ENCODE data around the gene P3H4. TPM values are rescaled to one million over a fixed set of nuclear protein-coding genes. Genes with fewer than 3 reads are reported as not detected.
A peak's percentile ranks its signal among the peaks of the same experiment; 100 is the strongest.

Gene P3H4
- total and polyA plus RNA-seq, 7 donors, result 3.0 to 12.3 (median 9.9) TPM

DNA sequence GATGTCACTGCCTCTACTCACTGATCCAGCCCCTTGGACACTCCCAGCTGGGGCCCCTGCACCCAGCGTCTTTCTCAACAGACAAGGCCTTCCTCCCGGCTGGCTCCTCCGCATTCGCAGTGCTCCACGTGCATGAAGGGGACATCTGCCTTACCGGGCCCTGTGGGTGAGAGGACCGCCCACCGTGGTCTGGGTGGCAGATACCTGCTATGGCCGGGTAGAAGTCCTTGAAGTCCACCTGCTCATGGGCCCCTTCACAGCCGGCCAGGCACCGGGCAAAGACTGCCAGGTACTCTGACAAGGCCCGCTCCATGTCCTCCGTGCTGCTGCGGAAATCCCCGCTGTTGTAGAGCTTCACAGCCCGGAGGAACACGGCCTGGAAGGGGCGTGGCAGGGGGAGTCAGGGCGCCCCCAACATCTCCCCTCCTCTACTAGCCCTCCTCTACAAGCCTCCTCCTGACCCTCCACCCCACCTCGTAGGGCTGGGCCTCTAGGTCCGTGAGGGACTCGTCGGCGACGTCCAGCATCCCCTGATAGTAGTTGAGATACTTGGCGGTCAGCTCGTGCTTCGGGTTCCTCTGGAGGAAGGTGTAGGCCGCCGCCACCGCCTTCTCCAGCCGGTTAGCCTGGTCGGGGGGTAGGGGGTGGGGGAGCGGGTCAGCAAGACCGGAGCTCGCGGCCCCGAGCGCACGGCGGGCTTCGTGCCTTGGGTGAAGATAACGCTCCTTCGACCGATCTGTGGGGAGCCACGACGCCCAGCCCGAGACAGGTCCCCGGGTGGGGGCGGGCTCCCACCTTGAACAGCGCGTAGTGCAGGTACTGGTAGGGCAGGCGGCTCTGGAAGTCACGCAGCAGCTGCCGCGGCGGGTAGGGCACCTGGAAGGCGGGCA, 845 bp downstream of the P3H4 start:
- Histone ChIP-seq H3K4me3 (peak overlapping the region; percentile 51 to 88 (median 74)), H3K4me1 (peaks cover 0 to 48% (median 38%) of the 10 kb centered on the region in 4 donors), H3K36me3 (no peaks in the 10 kb centered on the region), H3K9me3 (no peaks in the 10 kb centered on the region), H3K27ac (peak overlapping the region; percentile 80 to 84 (median 80)), H3K27me3 (no peaks in the 10 kb centered on the region)
- WGBS, 2 donors, result 33 to 36% methylated on average over 58 of the region's 58 CpGs
- intact Hi-C loops (cut with DNase I), result loop anchor here (5.0 kb wide), 1 partner anchor 106 kb away; the partner anchor contains the start of gene ACLY
- DNase-seq, result peak; percentile 72
- TF ChIP-seq, protein P1, sequence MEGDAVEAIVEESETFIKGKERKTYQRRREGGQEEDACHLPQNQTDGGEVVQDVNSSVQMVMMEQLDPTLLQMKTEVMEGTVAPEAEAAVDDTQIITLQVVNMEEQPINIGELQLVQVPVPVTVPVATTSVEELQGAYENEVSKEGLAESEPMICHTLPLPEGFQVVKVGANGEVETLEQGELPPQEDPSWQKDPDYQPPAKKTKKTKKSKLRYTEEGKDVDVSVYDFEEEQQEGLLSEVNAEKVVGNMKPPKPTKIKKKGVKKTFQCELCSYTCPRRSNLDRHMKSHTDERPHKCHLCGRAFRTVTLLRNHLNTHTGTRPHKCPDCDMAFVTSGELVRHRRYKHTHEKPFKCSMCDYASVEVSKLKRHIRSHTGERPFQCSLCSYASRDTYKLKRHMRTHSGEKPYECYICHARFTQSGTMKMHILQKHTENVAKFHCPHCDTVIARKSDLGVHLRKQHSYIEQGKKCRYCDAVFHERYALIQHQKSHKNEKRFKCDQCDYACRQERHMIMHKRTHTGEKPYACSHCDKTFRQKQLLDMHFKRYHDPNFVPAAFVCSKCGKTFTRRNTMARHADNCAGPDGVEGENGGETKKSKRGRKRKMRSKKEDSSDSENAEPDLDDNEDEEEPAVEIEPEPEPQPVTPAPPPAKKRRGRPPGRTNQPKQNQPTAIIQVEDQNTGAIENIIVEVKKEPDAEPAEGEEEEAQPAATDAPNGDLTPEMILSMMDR (IDR thresholded peaks at IDR 0.05), result no peak
- no peak for TF ChIP-seq POLR2AphosphoS5 (IDR thresholded peaks at IDR 0.05)
- no peak for TF ChIP-seq EP300 (IDR thresholded peaks at IDR 0.05)
- TF ChIP-seq POLR2A (IDR thresholded peaks at IDR 0.05), result no peak

DNA sequence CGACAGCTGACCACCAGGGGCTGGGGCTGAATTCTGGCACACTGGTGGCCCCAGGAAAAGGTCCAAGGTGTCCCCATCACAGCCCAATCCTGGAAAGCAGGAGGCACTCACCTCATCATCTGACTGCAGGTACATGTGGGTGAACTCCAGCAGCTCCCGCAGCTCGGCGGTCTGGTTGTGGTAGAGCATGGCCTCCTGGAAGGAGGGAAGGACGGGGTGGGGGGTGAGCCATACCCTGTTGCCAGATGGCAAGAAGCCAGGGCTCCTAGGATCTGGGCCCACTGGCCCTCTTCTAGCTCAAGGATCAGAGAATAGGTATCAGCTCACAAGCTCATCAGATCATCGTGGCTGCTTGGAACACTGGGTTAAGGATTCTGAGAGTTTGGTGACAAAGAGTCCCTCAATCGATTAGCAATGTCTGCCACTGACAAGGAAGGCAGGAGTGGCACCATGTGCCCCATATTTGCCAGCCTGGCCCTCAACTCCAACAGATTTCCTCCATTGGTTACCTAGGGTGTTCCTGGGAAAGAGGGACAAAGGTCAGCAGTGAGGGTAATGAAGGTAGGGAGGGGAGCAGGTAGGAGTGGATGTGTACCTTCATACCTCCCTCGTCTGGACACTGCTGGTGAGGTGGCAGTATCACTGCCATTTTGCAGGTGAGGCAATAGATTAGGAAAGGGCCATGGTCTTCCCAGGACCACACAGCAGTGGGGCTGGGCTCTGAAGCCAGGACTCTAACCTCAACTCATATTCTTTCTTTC, 4.9 kb downstream of the P3H4 start:
- no peak for DNase-seq
- H3K9me3 ChIP-seq, result no peaks in the 10 kb centered on the region
- no peak for TF ChIP-seq POLR2A (IDR thresholded peaks at IDR 0.05)
- no peak for TF ChIP-seq EP300 (IDR thresholded peaks at IDR 0.05)
- TF ChIP-seq, protein P1 (IDR thresholded peaks at IDR 0.05), result no peak
- TF ChIP-seq POLR2AphosphoS5 (IDR thresholded peaks at IDR 0.05), result no peak
- H3K27me3 ChIP-seq, result no peaks in the 10 kb centered on the region
- H3K36me3 ChIP-seq, result no peaks in the 10 kb centered on the region
- no peak overlapping the region for H3K27ac ChIP-seq
- peaks cover 0 to 22% (median 21%) of the 10 kb centered on the region in 4 donors for H3K4me1 ChIP-seq
- 72 to 90% methylated on average over 8 of the region's 8 CpGs for whole genome bisulfite sequencing, 2 donors
- H3K4me3 ChIP-seq, result no peak overlapping the region
- intact Hi-C loops (cut with DNase I), result no loop called here

DNA sequence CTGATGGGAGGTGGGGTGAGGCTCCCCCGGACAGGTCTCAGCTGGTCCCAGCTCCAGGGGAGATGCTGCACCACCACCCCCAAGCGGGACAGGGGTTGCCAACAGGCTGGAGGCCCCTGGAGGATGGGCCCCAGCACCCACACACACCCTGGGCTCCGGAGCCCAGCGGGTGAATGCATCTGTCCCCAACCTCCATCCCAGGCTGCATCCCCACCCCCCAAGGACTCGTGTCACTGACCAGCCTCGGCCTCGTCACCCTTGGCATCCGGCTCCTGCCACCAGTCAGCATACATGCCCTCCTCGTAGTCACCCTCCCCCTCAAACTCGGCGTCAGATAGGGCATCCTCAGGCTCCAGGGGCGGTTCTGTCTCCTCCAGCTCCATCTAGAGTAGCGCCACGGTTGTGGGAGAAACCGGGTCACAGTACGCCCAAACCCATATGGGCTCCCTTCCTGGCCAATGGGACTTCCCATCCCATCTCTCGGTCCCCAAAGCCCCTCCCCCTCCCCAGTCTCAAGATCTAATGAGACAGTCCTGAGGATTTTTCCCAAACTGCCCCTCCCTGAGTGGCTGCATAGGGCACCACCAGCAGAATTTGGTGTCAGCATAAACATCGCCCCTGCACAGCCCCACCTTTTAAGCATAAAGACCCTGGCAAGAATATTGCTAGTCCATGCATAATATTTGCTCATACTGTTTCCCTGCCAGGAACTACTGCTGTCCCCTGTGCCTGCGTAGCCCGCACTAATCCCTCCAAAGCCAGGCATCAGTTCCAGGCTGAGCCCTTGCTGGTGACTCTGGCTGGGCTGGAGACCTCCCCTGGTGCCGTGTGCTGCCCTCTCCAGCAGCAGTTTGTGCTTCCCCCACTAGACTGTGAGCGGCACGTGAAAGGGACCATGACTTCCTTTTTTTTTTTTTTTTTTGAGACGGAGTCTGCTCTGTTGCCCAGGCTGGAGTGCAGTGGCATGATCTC, 8.4 kb downstream of the P3H4 start:
- intact Hi-C loops (cut with DNase I), result no loop called here
- DNase-seq, result no peak
- H3K9me3 ChIP-seq, result no peaks in the 10 kb centered on the region
- H3K27me3 ChIP-seq, result no peaks in the 10 kb centered on the region
- H3K4me3 ChIP-seq, result no peak overlapping the region
- no peaks in the 10 kb centered on the region for H3K36me3 ChIP-seq
- H3K4me1 ChIP-seq, result peaks cover 0 to 12% (median 9%) of the 10 kb centered on the region in 4 donors
- 74 to 82% methylated on average over 24 of the region's 24 CpGs for WGBS, 2 donors
- H3K27ac ChIP-seq, result no peak overlapping the region
- TF ChIP-seq POLR2A (IDR thresholded peaks at IDR 0.05), result no peak
- TF ChIP-seq, protein P1 (IDR thresholded peaks at IDR 0.05), result no peak
